Measurements from ENCODE around the gene TMEM94. TPM values are rescaled to one million over a fixed set of nuclear protein-coding genes. Genes with fewer than 3 reads are reported as not detected.
"Not testable (repeated sequence)": the region's sequence is repeated elsewhere in the genome, so short reads cannot be mapped to it uniquely, and the experiment has no call there.

TMEM94 gene
- total RNA-seq, 2 donors from 2014 or later, result 64.5 to 65.2 TPM

- DNase-seq (ENCODE audit: low spot score in 2 of 2), result no peak
- H3K27ac Mint-ChIP-seq, result peak overlapping the region in 1 of 2 donors; percentile 55
- no peaks in the 10 kb centered on the region for H3K36me3 Mint-ChIP-seq
- no peaks in the 10 kb centered on the region for H3K9me3 Mint-ChIP-seq
- ATAC-seq, result no peak
Observed at GRCh38 chr17:75509528-75510258, 53.3 kb downstream of the TMEM94 start.

- H3K9me3 Mint-ChIP-seq, result no peaks in the 10 kb centered on the region
Observed at GRCh38 chr17:75511270-75511609, 54.8 kb downstream of the TMEM94 start.

GRCh38 chr17:75511610-75512575, 55.5 kb downstream of the TMEM94 start:
- no peak for ATAC-seq
- Mint-ChIP-seq H3K27ac (no peak overlapping the region), H3K36me3 (no peaks in the 10 kb centered on the region), H3K9me3 (no peaks in the 10 kb centered on the region)
- DNase-seq (ENCODE audit: low spot score in 2 of 2), result no peak

More at GRCh38 chr17:75511270-75511609, 54.8 kb downstream of the TMEM94 start:
- H3K36me3 Mint-ChIP-seq, result no peaks in the 10 kb centered on the region
- ATAC-seq (no peak), DNase-seq (ENCODE audit: low spot score in 2 of 2) (no peak)
- no peak overlapping the region for H3K27ac Mint-ChIP-seq

- Mint-ChIP-seq H3K27ac (no peak overlapping the region), H3K36me3 (peaks cover 6 to 7% of the 10 kb centered on the region in 2 donors), H3K9me3 (no peaks in the 10 kb centered on the region)
- DNase-seq (ENCODE audit: low spot score in 2 of 2), result no peak
- ATAC-seq, result no peak
Observed at GRCh38 chr17:75512926-75513640, 56.6 kb downstream of the TMEM94 start.

- DNase-seq (ENCODE audit: low spot score in 2 of 2) (no peak), ATAC-seq (no peak)
- H3K36me3 Mint-ChIP-seq, result peaks cover 12% of the 10 kb centered on the region in 2 donors
- H3K27ac Mint-ChIP-seq, result no peak overlapping the region
- no peaks in the 10 kb centered on the region for H3K9me3 Mint-ChIP-seq
Observed at GRCh38 chr17:75513641-75514000, 57.2 kb downstream of the TMEM94 start.

GRCh38 chr17:75514299-75514918, 58.0 kb downstream of the TMEM94 start:
- ATAC-seq, result no peak

GRCh38 chr17:75514919-75515495, 58.6 kb downstream of the TMEM94 start:
- ATAC-seq (no peak), DNase-seq (ENCODE audit: low spot score in 2 of 2) (no peak)
- Mint-ChIP-seq H3K9me3 (no peaks in the 10 kb centered on the region), H3K36me3 (peaks cover 15 to 17% of the 10 kb centered on the region in 2 donors), H3K27ac (no peak overlapping the region)

More at GRCh38 chr17:75514299-75514918, 58.0 kb downstream of the TMEM94 start:
- Mint-ChIP-seq H3K9me3 (no peaks in the 10 kb centered on the region), H3K36me3 (peaks cover 15 to 17% of the 10 kb centered on the region in 2 donors), H3K27ac (no peak overlapping the region)
- no peak for DNase-seq (ENCODE audit: low spot score in 2 of 2)

- ATAC-seq, result peak; percentile 58 to 69
- Mint-ChIP-seq H3K27ac (no peak within 1 kb of the TSS), H3K36me3 (peaks cover 15 to 17% of the 10 kb centered on the region in 2 donors), H3K9me3 (no peaks in the 10 kb centered on the region)
- peak; percentile 88 to 90 for DNase-seq (ENCODE audit: low spot score in 2 of 2)
Observed at GRCh38 chr17:75515496-75516254, 59.2 kb downstream of the TMEM94 start, which contains the start of gene CASKIN2. Gene CASKIN2, minus strand, starts transcription at chr17:75515537. Its CDS starts 1,733 bp downstream, at chr17:75513804.

- Mint-ChIP-seq H3K36me3 (peaks cover 15 to 17% of the 10 kb centered on the region in 2 donors), H3K27ac (no peak within 1 kb of the TSS), H3K9me3 (no peaks in the 10 kb centered on the region)
- peak; percentile 91 to 92 for ATAC-seq
- DNase-seq (ENCODE audit: low spot score in 2 of 2), result peak; percentile 90 to 98
Observed at GRCh38 chr17:75516255-75516618, 59.8 kb downstream of the TMEM94 start, which contains the start of gene TSEN54. Gene TSEN54, plus strand, starts transcription at chr17:75516528. Its CDS starts 33 bp downstream, at chr17:75516561.

GRCh38 chr17:75516619-75517296, 60.3 kb downstream of the TMEM94 start:
- ATAC-seq (peak; percentile 17 to 18), DNase-seq (ENCODE audit: low spot score in 2 of 2) (peak in 1 of 2 donors; percentile 47)
- Mint-ChIP-seq H3K36me3 (peaks cover 15 to 17% of the 10 kb centered on the region in 2 donors), H3K9me3 (no peaks in the 10 kb centered on the region), H3K27ac (no peak overlapping the region)

GRCh38 chr17:75517297-75517865, 60.9 kb downstream of the TMEM94 start:
- H3K36me3 Mint-ChIP-seq, result peaks cover 15 to 17% of the 10 kb centered on the region in 2 donors
- H3K27ac Mint-ChIP-seq, result no peak overlapping the region
- H3K9me3 Mint-ChIP-seq, result no peaks in the 10 kb centered on the region
- ATAC-seq, result no peak
- peak in 1 of 2 donors; percentile 36 for DNase-seq (ENCODE audit: low spot score in 2 of 2)

GRCh38 chr17:75518201-75518600, 61.8 kb downstream of the TMEM94 start:
- no peaks in the 10 kb centered on the region for H3K9me3 Mint-ChIP-seq
- H3K27ac Mint-ChIP-seq, result no peak overlapping the region
- no peak for DNase-seq (ENCODE audit: low spot score in 2 of 2)
- no peak for ATAC-seq
- peaks cover 15 to 17% of the 10 kb centered on the region in 2 donors for H3K36me3 Mint-ChIP-seq

- no peak for ATAC-seq
- Mint-ChIP-seq H3K27ac (no peak overlapping the region), H3K9me3 (no peaks in the 10 kb centered on the region), H3K36me3 (peaks cover 15 to 17% of the 10 kb centered on the region in 2 donors)
- DNase-seq (ENCODE audit: low spot score in 2 of 2), result no peak
Observed at GRCh38 chr17:75518983-75519537, 62.6 kb downstream of the TMEM94 start.

- not testable (repeated sequence) for H3K9me3 Mint-ChIP-seq; ATAC-seq; DNase-seq (ENCODE audit: low spot score in 2 of 2); H3K27ac Mint-ChIP-seq
- H3K36me3 Mint-ChIP-seq, result peaks cover 15 to 17% of the 10 kb centered on the region in 2 donors
Observed at GRCh38 chr17:75520413-75520812, 64.0 kb downstream of the TMEM94 start.

Measured in activated naive CD4-positive, alpha-beta T cell treated with anti-CD3 and anti-CD28 coated beads, Interleukin-2, amount 50 U/mL, for 72 hours (primary cell).